Transverse colon (tissue), 4 donors: Measurements from ENCODE around the gene NECAB2.

ENCODE experiments used
- CTCF ChIP-seq, 5 experiments: fragments of 200-600 bp in 3 of 5; fragments of 450-650 bp in 2 of 5; sonication (generic) in 3 of 5; IDR thresholded peaks; 1 replicate in 2 of 5; 2 replicates in 3 of 5; pipeline ENCODE4 v1.5.1; 2016 to 2017; ENCODE audit warnings: antibody characterized with exemption in 5 of 5, inconsistent platforms in 3 of 5, mild to moderate bottlenecking in 2 of 5, moderate library complexity in 1 of 5
- EP300 ChIP-seq: sonication (generic); formaldehyde crosslinking; IDR thresholded peaks from one replicate; pipeline ENCODE4 v1.6.1; 2017; ENCODE audit warnings: antibody characterized with exemption, low read depth
- POLR2A ChIP-seq: fragments of 450-650 bp; IDR thresholded peaks from one replicate; pipeline ENCODE4 v1.6.1; 2016; ENCODE audit warnings: antibody characterized with exemption, mild to moderate bottlenecking, moderate library complexity
- POLR2AphosphoS5 ChIP-seq, 3 donors: sonication (generic); formaldehyde crosslinking; IDR thresholded peaks; one replicate each; pipeline ENCODE4 v1.6.1; 2016; ENCODE audit warnings: antibody characterized with exemption in 3 of 3

GRCh38 chr16:83947642-83948234, 20.3 kb upstream of the NECAB2 start:
- no peak for TF ChIP-seq CTCF (IDR thresholded peaks at IDR 0.05)
- no peak for TF ChIP-seq EP300
- TF ChIP-seq POLR2A, result no peak
- no peak for TF ChIP-seq POLR2AphosphoS5 (IDR thresholded peaks at IDR 0.05)
